Measurements from ENCODE around the gene NFATC2.
A peak's percentile ranks its signal among the peaks of the same experiment; 100 is the strongest.
"Not testable (repeated sequence)": the region's sequence is repeated elsewhere in the genome, so short reads cannot be mapped to it uniquely, and the experiment has no call there.

NFATC2 gene

GRCh38 chr20:51568533-51568932 is 26.0 kb upstream of the NFATC2 start:
- DNase-seq (ENCODE audit: low read depth), result not testable (repeated sequence)

GRCh38 chr20:51567622-51568021 is 25.1 kb upstream of the NFATC2 start:
- DNase-seq (ENCODE audit: low read depth), result no peak

- no peak for DNase-seq (ENCODE audit: low read depth)
Measured at GRCh38 chr20:51566594-51566993, 24.1 kb upstream of the NFATC2 start.

- no peak for DNase-seq (ENCODE audit: low read depth)
Measured at GRCh38 chr20:51565298-51566144, 23.0 kb upstream of the NFATC2 start.

- no peak for DNase-seq (ENCODE audit: low read depth)
Measured at GRCh38 chr20:51563486-51564332, 21.2 kb upstream of the NFATC2 start.

GRCh38 chr20:51563174-51563485 is 20.6 kb upstream of the NFATC2 start:
- no peak for DNase-seq (ENCODE audit: low read depth)

GRCh38 chr20:51562332-51563173 is 20.0 kb upstream of the NFATC2 start:
- no peak for DNase-seq (ENCODE audit: low read depth)

- DNase-seq (ENCODE audit: low read depth), result no peak
Measured at GRCh38 chr20:51562027-51562331, 19.5 kb upstream of the NFATC2 start.

- DNase-seq (ENCODE audit: low read depth), result no peak
Measured at GRCh38 chr20:51560550-51561307, 18.2 kb upstream of the NFATC2 start.

GRCh38 chr20:51560042-51560441 is 17.5 kb upstream of the NFATC2 start:
- no peak for DNase-seq (ENCODE audit: low read depth)

GRCh38 chr20:51554538-51555165 is 12.1 kb upstream of the NFATC2 start:
- DNase-seq (ENCODE audit: low read depth), result no peak

GRCh38 chr20:51553897-51554486 is 11.5 kb upstream of the NFATC2 start:
- DNase-seq (ENCODE audit: low read depth), result no peak

GRCh38 chr20:51551186-51551585 is 8.7 kb upstream of the NFATC2 start:
- DNase-seq (ENCODE audit: low read depth), result no peak

- no peak for DNase-seq (ENCODE audit: low read depth)
Measured at GRCh38 chr20:51549474-51549873, 7.0 kb upstream of the NFATC2 start.

GRCh38 chr20:51547951-51548350 is 5.4 kb upstream of the NFATC2 start:
- no peak for DNase-seq (ENCODE audit: low read depth)

- DNase-seq (ENCODE audit: low read depth), result no peak
Measured at GRCh38 chr20:51545515-51545914, 3.0 kb upstream of the NFATC2 start.

GRCh38 chr20:51543422-51543788 is 886 bp upstream of the NFATC2 start:
- no peak for DNase-seq (ENCODE audit: low read depth)

- DNase-seq (ENCODE audit: low read depth), result peak; percentile 39
Measured at GRCh38 chr20:51542033-51542570, 417 bp downstream of the NFATC2 start.

GRCh38 chr20:51541189-51542032 is 1.1 kb downstream of the NFATC2 start:
- peak; percentile 66 for DNase-seq (ENCODE audit: low read depth)

- no peak for DNase-seq (ENCODE audit: low read depth)
Measured at GRCh38 chr20:51540580-51540979, 1.9 kb downstream of the NFATC2 start.
